ENCODE data around the gene TOP1.

Gene TOP1

DNA sequence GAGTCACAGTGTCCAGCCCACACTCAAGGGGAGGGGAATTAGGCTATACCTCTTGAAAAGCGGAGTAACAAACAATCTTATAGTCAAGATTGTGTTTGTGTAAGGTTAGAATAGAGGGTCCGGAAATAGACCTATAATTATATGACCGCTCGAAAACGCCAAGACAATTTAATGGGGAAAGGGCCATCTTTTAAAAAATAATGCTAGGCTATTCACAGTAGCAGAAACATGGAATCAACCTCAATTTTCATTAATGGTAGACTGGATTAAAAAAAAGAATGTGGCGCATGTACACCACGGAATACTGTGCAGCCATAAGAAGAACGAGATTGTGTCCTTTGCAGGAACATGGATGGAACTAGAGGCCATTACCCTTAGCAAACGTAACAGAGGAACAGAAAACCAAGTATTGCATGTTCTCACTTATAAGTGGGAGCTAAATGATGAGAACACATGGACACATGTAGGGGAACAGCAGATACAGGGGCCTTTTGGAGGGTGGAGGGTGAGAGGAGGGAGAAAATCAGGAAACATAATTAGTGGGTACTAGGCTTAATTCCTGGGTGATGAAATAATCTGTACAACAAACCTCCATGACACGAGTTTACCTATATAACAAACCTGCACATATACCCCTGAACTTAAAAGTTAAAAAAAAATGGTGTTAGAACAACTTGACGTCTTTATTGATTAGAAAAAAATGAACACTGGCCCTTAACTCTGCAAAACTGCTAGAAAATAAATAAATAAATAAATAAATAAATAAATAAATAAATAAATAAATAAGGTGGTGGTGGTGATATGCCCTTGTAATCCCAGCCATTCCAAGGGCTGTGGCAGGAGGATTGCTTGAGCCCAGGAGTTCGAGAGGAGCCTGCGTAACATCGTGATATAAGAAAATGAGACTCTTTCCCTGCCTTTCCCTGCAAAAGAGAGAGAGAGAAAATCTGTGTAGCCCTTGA lies 30.3 kb downstream of the TOP1 start:
- no peak for DNase-seq (ENCODE audit: low spot score)

DNA sequence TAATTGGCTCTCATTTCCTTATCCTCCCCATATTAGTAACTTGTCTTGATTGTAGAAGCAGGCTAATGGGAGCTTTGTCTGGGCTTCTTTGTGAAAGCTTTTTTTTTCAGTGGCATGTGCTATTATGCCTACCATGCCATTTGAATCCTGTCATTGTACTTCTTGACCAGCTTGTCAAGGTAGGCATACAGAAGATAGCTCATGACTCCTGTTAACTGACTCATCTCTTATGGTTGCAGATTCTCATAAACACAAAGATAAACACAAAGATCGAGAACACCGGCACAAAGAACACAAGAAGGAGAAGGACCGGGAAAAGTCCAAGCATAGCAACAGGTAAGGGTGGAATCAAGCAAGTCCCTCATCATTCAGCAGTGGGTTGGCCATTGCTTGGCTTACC lies 32.5 kb downstream of the TOP1 start:
- no peak for DNase-seq (ENCODE audit: low spot score)

DNA sequence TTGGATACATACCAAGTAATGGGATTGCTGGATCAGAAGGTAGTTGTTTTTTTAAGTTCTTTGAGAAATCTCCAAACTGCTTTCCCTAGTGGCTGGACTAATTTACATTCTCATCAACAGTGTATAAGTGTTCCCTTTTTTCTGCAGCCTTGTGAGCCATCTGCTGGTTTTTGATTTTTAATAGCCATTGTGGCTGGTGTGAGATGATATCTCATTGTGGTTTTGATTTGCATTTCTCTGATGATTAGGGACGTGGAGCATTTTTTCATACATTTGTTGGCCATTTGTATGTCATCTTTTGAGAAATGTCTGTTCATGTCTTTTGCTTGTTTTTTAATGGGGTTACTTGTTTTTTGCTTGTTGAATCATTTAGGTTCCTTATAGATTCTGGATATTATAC lies 34.8 kb downstream of the TOP1 start:
- DNase-seq (ENCODE audit: low spot score): no peak

- no peak for DNase-seq (ENCODE audit: low spot score)
Observed at GRCh38 chr20:41064377-41064776, 35.8 kb downstream of the TOP1 start.

DNA sequence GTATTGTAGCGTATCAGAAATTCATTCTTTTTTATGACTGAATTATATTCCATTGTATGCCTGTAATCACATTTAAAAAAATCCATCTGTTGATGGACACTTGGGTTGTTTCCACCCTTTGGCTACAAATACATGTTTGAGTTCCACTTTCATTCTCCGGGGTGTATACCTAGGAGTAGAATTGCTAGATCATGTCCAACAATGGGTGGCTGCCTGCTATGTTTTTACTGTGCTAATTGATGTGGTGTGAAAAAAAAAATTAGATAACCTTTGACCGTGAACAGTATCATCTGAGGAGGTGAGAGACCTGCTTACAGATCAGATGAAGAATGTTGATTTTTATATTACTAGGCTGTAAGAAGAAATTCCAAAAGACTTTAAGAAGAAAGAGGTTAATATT lies 37.1 kb downstream of the TOP1 start:
- no peak for DNase-seq (ENCODE audit: low spot score)

DNA sequence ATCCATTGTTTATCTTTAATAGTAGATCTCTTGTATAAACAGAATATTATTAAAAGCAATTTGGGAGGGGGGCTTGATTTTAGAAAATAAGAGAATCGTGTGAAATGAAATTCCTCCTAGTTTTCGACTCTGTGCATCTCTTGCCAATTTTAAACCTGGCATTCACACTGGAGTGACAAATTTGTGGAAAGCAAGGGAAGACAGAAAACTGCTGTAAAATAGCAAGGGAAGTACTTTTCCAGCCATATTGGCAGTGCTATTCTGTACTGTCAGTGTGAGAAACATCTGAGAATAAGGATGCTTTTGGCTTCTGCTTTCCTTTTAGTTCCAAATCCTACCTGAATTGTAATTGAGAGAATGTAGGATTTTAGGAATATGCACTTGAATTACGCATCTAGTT lies 40.2 kb downstream of the TOP1 start:
- DNase-seq (ENCODE audit: low spot score): no peak

DNA sequence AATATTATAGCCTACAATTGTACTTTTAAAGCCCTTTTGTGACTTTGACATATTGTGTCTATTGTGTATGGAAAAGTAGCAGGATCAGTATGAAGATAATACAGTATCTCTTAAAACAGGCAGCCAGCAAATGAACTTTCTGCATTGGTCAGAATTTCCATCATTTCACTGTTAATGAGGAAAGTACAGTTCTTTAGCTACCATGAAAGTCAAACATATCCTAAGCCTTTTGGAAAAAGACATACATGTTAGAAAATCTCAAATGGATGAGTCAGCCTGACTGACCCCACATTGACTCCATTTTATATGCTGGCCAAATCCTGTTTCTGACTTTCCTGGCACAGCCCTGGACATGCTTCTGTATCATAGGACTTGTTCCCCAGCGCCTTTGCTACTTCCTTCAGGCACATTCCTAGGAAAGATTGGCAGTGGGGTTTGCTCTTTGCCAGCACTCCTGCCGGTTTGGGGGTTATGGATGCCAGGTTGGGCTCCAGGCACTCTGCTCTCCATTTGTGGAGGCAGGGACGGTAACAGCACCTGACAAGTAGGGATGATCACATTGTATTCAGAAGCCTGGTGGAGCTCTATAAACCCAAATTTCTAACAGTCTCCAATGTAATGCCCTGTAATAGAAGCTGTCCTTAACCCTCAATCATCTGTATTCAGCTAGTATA lies 43.7 kb downstream of the TOP1 start:
- no peak for DNase-seq (ENCODE audit: low spot score)

DNA sequence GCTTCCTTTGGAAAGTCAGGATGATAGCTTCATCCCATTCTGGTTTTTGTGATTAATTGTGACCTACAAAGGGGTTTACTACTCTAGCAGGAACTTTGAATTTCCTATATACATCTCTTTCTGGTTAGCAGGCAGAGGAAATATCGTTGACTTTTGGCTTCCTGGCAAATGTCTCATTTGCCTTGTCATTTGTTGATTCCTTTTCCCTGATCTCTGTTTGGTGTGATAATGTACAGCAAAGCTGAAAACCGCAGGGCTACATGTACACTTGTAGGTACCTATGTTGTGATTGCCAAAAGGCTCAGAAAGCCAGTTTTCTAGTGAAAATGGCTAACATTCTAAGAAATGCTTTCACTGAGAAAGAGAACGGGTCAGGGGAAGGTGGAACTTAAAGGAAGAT lies 44.3 kb downstream of the TOP1 start:
- DNase-seq (ENCODE audit: low spot score): no peak

GRCh38 chr20:41074441-41074840 lies 45.8 kb downstream of the TOP1 start:
- no peak for DNase-seq (ENCODE audit: low spot score)

DNA sequence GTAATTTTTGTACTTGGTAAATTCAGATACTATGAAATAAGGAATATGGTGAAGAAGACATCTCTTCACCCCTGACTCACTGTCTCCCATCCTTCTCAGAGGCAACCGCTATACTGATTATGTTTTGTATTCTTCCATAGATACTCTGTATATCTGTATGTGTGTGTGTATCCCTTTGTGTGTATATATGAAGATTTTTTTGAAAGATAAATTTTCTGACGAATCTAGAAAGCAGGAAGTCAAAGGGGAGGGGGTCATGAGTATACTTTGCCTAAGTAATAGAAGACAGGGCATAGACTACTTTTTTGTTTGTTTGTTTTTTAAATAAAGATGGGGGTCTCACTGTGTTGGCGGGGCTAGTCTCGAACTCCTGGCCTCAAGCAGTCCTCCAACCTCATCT lies 48.2 kb downstream of the TOP1 start:
- DNase-seq (ENCODE audit: low spot score): no peak

GRCh38 chr20:41078329-41078728 lies 49.7 kb downstream of the TOP1 start:
- peak; percentile 39 for DNase-seq (ENCODE audit: low spot score)

DNA sequence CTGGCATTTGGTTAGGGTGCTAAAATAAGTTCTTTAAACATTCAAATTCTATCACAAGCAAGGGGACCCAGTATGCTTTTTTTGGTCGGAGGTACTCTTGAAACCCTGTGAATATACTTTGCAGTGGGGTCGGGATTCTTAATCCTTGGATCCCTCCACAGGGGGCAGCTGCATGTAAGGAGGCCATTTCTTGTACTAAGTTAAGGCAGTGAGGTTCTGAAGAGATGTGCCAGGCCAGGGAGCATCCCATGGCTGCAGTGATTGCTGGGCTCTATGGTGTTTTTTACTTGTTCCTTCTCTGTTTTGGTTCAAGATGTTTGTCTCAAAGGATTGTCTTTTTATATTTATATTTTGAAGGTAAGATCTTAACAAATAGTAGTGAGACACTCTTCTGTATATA lies 50.4 kb downstream of the TOP1 start:
- no peak for DNase-seq (ENCODE audit: low spot score)

GRCh38 chr20:41080866-41081265 lies 52.2 kb downstream of the TOP1 start:
- no peak for DNase-seq (ENCODE audit: low spot score)

DNA sequence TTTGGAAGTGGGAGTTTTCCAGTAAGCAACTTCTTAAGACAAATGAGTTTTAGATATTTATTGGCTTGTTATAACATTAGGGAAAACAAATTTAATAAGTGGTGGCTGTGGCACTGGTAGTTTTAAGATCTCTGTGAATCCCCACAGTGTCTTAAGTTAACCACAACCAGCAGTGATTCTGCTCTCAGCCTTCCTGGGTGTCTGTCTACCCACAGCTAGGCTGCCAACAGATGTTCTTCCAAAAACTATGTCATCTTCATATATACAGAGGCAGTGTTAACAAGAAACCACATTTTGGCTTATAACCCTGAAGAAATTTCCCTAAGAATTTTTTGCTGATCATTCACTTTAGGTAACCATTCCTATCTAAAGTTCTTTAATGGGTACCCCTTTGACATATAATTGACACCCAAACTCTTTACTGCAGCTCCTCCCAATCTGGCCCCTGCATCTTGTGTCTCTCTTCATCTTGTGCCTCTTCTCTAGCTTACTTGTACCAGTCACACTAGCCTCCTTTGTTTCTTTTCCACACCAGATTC lies 52.7 kb downstream of the TOP1 start:
- no peak for DNase-seq (ENCODE audit: low spot score)

GRCh38 chr20:41082306-41082705 lies 53.7 kb downstream of the TOP1 start:
- DNase-seq (ENCODE audit: low spot score): no peak

GRCh38 chr20:41085606-41086005 lies 57.0 kb downstream of the TOP1 start:
- DNase-seq (ENCODE audit: low spot score): no peak

- DNase-seq (ENCODE audit: low spot score): peak; percentile 36
Observed at GRCh38 chr20:41086402-41087324, 58.0 kb downstream of the TOP1 start.

- peak; percentile 19 for DNase-seq (ENCODE audit: low spot score)
Observed at GRCh38 chr20:41087325-41087685, 58.7 kb downstream of the TOP1 start.

- no peak for DNase-seq (ENCODE audit: low spot score)
Observed at GRCh38 chr20:41087777-41088176, 59.2 kb downstream of the TOP1 start.

DNA sequence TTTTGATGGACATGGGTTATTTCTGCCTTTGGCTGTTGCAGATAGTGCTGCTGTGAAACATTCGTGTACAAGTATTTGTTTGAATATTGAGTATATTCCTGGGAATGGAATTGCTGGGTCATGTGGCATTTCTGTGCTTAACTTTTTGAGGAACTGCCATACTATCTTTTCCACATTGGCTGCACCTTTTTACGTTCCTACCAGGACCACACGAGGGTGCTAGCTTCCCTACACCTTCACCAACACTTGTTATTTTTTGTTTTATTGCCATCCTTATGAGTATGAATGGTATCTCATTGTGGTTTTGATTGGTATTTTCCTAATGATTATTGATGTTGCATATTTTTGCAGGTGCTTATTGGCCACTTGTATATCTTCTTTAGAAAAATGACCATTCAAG lies 60.9 kb downstream of the TOP1 start:
- no peak for DNase-seq (ENCODE audit: low spot score)

DNA sequence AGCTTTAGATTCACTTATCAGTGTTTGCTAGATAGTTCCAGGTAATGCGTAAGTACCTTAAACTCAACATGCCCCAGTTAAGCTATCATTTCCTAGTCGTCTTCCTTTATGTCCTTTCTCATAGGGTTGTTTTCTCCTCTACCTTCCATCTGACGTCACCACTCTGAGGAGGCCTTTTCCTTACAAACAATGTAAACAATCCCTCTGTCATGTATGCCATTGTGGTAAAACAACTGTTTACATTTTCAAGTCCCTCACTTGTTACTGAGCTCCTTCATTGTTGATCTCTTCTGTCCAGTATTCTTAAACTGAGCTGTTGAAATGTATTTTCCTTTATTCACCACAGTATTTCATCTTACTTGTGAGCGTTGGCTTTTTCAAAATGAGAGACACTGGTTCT lies 63.3 kb downstream of the TOP1 start:
- DNase-seq (ENCODE audit: low spot score): no peak

DNA sequence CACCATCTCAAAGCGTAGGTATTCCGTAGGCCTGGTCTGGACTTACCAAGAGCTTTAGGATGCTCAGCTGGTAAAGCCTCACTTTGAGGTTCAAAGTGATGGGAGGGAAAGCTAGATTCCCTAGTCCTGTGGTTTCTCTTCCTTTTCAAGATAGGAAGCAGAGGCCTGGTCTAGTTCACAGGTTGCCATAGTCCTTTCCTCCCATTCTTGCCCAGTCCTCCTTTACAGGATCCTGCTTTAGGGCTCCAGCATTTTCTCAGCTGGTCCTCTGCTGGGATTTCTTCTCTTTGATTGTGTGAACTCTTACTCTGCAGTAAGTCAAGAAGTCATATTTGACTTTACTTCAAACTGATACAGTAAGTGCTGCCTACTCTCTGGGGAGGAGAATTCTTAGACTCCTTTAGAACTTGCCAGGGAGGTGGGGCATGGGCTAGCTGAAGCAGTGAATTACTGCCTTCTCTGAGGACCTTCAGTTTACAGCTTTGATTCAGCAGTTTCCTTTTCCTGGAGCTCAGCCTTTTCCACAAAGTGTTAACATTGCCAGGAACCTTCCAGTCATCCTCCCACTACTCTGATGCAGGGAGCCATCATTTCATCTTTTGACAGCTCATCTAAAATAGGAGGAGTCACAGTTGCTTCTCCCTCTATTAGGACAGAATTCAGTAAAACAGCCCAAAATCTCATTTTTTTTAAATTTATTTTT lies 65.9 kb downstream of the TOP1 start:
- no peak for DNase-seq (ENCODE audit: low spot score)
